ENCODE results near the gene ME1.
"Not testable (repeated sequence)": the region's sequence is repeated elsewhere in the genome, so short reads cannot be mapped to it uniquely, and the experiment has no call there.

Gene ME1

DNA sequence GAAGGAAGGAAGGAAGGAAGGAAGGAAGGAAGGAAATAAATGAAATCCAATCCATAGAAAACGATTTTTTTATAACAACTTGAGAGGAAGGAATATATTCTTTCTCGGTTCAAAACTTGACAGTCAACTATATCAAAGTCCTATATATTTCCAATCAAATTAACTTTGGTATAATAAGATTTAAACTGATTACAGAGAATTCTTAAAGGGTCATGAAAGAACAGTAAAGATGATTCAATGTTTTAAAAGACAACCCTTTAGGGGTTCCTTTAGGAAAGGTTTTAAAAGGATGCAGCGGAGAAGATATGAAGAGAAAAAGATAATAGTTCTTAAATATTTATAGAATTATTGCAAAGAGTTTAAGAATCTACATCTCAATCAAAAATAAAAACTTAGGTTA lies 61.2 kb downstream of the ME1 start:
- in situ Hi-C loops (cut with HindIII; ENCODE audit: low sequenced_read_pairs): no loop called here
- no peak for TF ChIP-seq CTCF (IDR thresholded peaks at IDR 0.05; ENCODE audit: low read depth, low read length)
- DNase-seq (ENCODE audit: low read depth, low spot score): no peak
- H3K4me3 ChIP-seq (ENCODE audit: low read depth, low read length): no peak overlapping the region

DNA sequence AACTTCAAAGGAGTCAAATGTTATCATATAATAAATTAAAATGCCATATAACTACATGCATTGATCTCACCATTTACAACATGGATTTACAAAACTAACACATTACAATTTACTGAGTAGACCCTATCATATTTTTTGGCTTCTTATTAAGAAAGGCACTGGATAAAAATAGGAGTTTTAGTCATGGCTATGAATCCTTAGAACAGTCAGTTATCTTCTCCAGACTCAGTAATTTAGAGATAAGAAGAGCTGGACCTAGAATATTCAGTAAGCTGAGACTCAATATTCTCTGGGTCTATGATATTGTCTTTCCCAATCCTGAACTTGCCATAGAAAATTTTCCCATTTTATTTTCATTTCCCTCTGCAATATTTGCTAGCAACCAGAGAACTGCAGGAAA lies 62.3 kb downstream of the ME1 start:
- H3K4me3 ChIP-seq (ENCODE audit: low read depth, low read length): no peak overlapping the region
- no peak for TF ChIP-seq CTCF (IDR thresholded peaks at IDR 0.05; ENCODE audit: low read depth, low read length)
- no peak for DNase-seq (ENCODE audit: low read depth, low spot score)
- in situ Hi-C loops (cut with HindIII; ENCODE audit: low sequenced_read_pairs): no loop called here

DNA sequence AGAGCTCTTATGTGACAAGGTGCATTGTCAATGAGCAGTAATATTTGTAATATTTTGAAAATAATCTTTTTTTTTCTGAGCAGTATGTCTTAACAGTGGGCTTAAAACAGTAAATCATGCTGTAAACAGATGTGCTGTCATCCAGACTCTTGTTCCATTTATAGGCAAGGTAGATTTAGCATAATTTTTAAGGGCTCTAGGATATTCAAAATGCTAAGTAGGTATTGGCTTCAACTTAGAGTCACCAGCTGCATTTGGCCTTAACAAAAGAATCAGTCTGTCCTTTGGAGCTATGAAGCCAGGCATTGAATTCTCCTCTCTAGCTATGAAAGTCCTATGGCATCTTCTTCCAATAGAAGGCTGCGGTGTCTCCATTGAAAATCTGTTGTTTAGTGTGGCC lies 63.7 kb downstream of the ME1 start:
- in situ Hi-C loops (cut with HindIII; ENCODE audit: low sequenced_read_pairs): no loop called here
- TF ChIP-seq CTCF (IDR thresholded peaks at IDR 0.05; ENCODE audit: low read depth, low read length): no peak
- H3K4me3 ChIP-seq (ENCODE audit: low read depth, low read length): no peak overlapping the region
- no peak for DNase-seq (ENCODE audit: low read depth, low spot score)

DNA sequence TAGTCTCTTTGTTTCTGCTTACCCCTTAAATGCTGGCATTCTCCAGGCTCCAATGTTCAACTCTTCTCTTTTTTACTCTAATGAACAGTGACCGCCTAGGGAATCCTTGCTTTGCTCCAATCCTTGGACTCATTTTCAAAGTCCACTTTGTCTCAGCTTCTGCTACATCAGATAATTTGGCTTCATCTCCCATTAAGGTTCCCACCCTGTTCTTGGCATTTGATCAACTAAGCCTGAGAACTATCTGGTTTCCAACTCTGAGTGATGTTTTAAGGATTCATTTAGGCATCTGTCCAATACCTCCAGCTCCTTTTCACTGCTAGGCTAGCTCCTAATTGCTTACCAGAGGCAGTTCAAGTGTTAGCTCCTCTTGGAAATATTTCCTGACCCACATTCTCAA lies 64.9 kb downstream of the ME1 start:
- in situ Hi-C loops (cut with HindIII; ENCODE audit: low sequenced_read_pairs): no loop called here
- no peak for TF ChIP-seq CTCF (IDR thresholded peaks at IDR 0.05; ENCODE audit: low read depth, low read length)
- no peak overlapping the region for H3K4me3 ChIP-seq (ENCODE audit: low read depth, low read length)
- peak; percentile 72 for DNase-seq (ENCODE audit: low read depth, low spot score)

GRCh38 chr6:83362349-83362748 lies 68.5 kb downstream of the ME1 start:
- H3K4me3 ChIP-seq (ENCODE audit: low read depth, low read length); in situ Hi-C loops (cut with HindIII; ENCODE audit: low sequenced_read_pairs); DNase-seq (ENCODE audit: low read depth, low spot score): not testable (repeated sequence)

DNA sequence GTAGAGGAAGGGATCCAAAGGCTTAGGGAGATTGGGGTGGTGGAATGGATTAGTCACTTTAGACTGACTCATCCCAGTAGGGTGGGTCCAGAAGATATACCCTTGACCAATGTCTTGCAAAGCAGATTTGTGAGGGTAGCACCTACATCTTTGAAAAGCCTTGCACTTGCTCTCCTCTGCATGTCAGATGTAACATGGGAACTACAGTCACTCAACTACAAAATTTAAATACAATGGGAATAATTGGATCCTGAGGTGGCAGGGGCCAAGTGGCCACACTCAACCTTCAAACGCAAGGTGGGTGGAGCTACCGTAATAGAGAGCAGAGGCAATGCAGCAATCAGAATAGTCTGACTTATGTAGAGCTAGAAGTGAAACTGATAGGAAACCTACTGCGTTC lies 71.2 kb downstream of the ME1 start:
- in situ Hi-C loops (cut with HindIII; ENCODE audit: low sequenced_read_pairs): no loop called here
- no peak for DNase-seq (ENCODE audit: low read depth, low spot score)
- no peak for TF ChIP-seq CTCF (IDR thresholded peaks at IDR 0.05; ENCODE audit: low read depth, low read length)

GRCh38 chr6:83354747-83355146 lies 76.1 kb downstream of the ME1 start:
- DNase-seq (ENCODE audit: low read depth, low spot score): no peak
- in situ Hi-C loops (cut with HindIII; ENCODE audit: low sequenced_read_pairs): no loop called here
- H3K4me3 ChIP-seq (ENCODE audit: low read depth, low read length): no peak overlapping the region
- TF ChIP-seq CTCF (IDR thresholded peaks at IDR 0.05; ENCODE audit: low read depth, low read length): no peak

More for the DNA sequence above, 71.2 kb downstream of the ME1 start:
- no peak overlapping the region for H3K4me3 ChIP-seq (ENCODE audit: low read depth, low read length)
